GM18498 (cell line): ENCODE results near the gene PNMA6A.
"Not testable (repeated sequence)": the region's sequence is repeated elsewhere in the genome, so short reads cannot be mapped to it uniquely, and the experiment has no call there.

Experiments used
- ATAC-seq: cut with Tn5 transposase; IDR thresholded peaks from one replicate; pipeline ENCODE4 v1.9.1; 2021; ENCODE audit warnings: mild to moderate bottlenecking, moderate library complexity; ENCODE audit not compliant: unreplicated experiment

Gene PNMA6A

DNA sequence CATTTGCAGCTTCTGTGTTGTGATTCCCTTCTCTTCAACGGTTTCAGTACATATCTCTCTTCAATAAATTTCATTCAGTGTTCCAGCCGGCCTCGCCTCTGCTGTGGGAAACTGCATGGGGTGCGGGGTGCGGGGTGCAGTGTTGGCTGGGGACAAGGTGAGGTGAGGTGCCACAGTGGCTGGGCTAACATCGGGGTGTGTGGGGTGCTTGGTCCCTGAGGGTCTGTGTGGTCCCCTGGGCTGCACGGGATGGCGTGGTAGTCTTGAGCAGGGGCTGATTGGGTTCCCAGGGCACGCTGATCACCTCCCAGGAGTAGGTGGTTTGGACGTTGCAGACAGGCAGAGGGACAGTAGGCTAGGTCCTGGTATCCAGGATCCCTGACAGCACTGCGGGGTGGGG, 2.7 kb downstream of the PNMA6A start:
- no peak for ATAC-seq

GRCh38 chrX:153075366-153075765, 3.1 kb downstream of the PNMA6A start:
- no peak for ATAC-seq

GRCh38 chrX:153077437-153078135, 5.3 kb downstream of the PNMA6A start:
- ATAC-seq: not testable (repeated sequence)

DNA sequence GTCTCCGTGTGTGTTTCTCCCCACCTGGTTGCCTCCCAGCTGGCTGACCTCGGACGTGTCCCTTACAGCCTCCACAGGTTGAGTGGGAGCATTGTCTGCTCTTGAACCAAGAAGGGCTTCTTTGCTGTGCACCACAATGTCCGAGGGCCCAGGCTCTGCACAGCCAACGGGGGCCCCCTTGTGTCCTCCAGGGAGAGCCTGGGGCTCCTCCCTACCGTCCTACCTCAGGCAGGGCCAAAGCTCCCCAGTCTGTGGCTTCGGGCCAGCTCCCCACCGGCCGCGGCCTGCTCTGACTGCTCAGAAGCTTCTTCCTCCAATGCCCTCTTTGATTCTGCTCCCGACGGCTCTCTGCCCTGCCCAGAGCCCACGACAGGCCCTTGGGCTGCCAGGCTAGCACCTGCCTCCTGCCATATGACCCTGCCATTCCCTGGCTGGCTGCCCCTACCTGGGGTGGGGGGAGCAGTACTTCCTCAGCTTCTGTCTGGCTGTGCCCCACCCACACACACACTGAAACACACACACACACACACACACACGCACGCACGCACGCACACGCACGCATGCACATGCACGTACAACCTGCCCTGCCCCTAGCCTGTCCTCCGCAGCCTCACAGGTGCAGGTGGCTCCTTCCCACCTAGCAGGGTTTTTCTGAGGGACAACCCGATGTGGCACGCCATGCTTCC, 11.1 kb downstream of the PNMA6A start:
- ATAC-seq: not testable (repeated sequence)

GRCh38 chrX:153102418-153102817, 30.2 kb downstream of the PNMA6A start:
- ATAC-seq: no peak

- ATAC-seq: not testable (repeated sequence)
These were observed 32.7 kb downstream of the PNMA6A start for GRCh38 chrX:153104959-153105358.

DNA sequence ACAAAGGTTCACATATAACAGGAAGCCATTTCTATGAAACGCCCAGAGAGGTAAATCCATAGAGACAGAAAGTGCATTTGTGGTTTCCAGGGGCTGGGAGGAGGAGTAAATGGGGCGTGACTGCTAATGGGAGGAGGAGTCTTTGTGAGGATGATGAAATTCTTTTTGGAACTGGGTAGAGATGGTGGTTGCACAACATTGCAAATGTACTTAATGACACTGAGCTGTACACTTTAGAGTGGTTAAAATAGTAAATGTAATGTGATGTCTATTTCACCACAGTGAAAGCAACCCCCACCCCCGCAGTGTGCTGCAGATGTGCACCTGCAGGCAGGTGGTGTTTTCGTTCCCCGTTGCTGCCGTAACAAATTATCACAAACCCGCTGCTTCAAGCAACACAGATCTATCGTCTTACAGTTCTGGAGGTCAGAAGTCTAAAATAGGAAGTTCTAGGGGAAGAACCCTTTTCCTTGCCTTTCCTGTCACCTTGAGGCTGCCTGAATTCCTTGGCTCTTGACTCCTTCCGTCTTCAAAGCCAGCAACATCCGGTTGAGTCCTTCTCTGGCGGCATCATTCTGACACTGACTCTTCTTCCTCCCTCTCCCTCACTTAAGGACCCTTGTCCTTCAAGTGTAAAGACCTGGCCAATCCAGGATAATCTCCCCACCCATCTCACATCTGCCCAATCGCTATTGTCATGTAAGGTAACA, 34.0 kb downstream of the PNMA6A start:
- ATAC-seq: not testable (repeated sequence)

GRCh38 chrX:153110735-153111134, 38.5 kb downstream of the PNMA6A start:
- ATAC-seq: not testable (repeated sequence)

GRCh38 chrX:153113851-153114250, 41.6 kb downstream of the PNMA6A start:
- not testable (repeated sequence) for ATAC-seq

- ATAC-seq: not testable (repeated sequence)
These were observed 45.5 kb downstream of the PNMA6A start for GRCh38 chrX:153117754-153118153.

- not testable (repeated sequence) for ATAC-seq
These were observed 48.0 kb downstream of the PNMA6A start for GRCh38 chrX:153120230-153120629.

DNA sequence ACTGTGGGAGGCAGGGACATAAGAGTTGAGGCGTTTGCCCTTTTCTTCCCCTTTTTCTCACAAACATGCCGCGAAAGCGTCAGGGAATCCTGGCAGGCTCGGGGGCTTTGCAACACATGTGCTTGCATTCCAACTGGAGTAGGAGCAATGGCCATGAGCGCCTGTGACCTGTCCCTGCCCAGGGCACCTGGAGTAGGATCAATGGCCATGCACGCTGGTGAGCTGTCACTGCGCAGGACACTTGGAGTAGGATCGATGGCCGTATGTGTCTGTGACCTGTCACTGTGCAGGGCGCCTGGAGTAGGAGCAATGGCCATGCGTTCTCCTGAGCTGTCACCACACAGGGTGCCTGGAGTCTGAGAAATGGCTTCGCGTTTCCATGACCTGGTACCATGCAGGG, 51.2 kb downstream of the PNMA6A start:
- not testable (repeated sequence) for ATAC-seq
